CD4-positive, alpha-beta T cell treated with Interleukin-1 beta for 1 hour (primary cell): ENCODE measurements around the gene SLC66A3.

Experiments
- DNase-seq, 2 donors: peaks; one replicate each; pipeline ENCODE4 v3.0.0-alpha.2; 2020 to 2022

Gene SLC66A3

GRCh38 chr2:11220445-11220844, 65.2 kb downstream of the SLC66A3 start:
- no peak for DNase-seq

DNA sequence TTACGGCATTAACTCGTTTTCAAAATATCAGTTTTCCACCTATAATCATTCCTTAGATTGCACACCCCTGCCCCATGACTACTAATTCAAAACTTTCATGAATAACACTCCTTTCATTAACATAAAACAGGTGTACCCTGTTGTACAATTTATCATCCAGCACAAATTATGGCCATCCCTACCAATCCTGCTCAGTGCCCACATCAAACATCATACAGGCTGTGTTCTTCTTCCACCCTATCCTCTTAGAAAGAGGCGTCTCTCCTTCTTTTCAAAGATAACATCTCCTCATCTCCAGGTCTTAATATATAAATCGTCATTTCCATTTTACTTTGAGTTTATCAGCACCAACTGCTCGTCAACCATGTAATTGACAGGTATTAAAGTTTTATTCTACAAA, 67.6 kb downstream of the SLC66A3 start:
- DNase-seq = no peak

- DNase-seq = no peak
Measured at GRCh38 chr2:11224887-11225286, 69.6 kb downstream of the SLC66A3 start.

- no peak for DNase-seq
Measured at GRCh38 chr2:11227595-11227994, 72.3 kb downstream of the SLC66A3 start.
